Measurements from ENCODE around the gene HLA-DPA1. TPM values are rescaled to one million over a fixed set of nuclear protein-coding genes. Genes with fewer than 3 reads are reported as not detected.

HLA-DPA1 gene
- total and polyA plus RNA-seq, 4 donors, result 96.2 to 321 (median 145) TPM

GRCh38 chr6:33092385-33092784 is 18.9 kb upstream of the HLA-DPA1 start:
- Histone ChIP-seq H3K36me3 (ENCODE audit: control insufficient read depth in 4 of 4, insufficient read depth in 4 of 4, low read length in 4 of 4) (no peaks in the 10 kb centered on the region), H3K4me1 (ENCODE audit: control insufficient read depth in 5 of 5, insufficient read depth in 5 of 5, low read length in 5 of 5) (no peaks in the 10 kb centered on the region), H3K9me3 (ENCODE audit: control insufficient read depth in 4 of 4, insufficient read depth in 3 of 4, low read length in 3 of 4) (peaks cover 0 to 3% (median 0%) of the 10 kb centered on the region in 4 donors), H3K27me3 (ENCODE audit: control insufficient read depth in 3 of 3, insufficient read depth in 3 of 3, low read length in 2 of 3) (peaks cover 0 to 9% (median 0%) of the 10 kb centered on the region in 3 donors), H3K9ac (ENCODE audit: insufficient read depth in 1 of 2, low read length in 2 of 2) (no peak overlapping the region), H3K4me3 (no peak overlapping the region), H3K27ac (ENCODE audit: low read depth in 1 of 2, low read length in 1 of 2) (no peak overlapping the region)
- no peak for TF ChIP-seq CTCF (IDR thresholded peaks at IDR 0.05; ENCODE audit: control extremely low read depth, extremely low read depth)
- ATAC-seq (ENCODE audit: insufficient read depth, low FRiP score) (no peak), DNase-seq (no peak)
- 95 to 100% methylated on average over 3 of the region's 3 CpGs for WGBS, 2 donors

- Histone ChIP-seq H3K4me1 (ENCODE audit: control insufficient read depth in 5 of 5, insufficient read depth in 5 of 5, low read length in 5 of 5) (no peaks in the 10 kb centered on the region), H3K27ac (ENCODE audit: low read depth in 1 of 2, low read length in 1 of 2) (no peak overlapping the region), H3K36me3 (ENCODE audit: control insufficient read depth in 4 of 4, insufficient read depth in 4 of 4, low read length in 4 of 4) (no peaks in the 10 kb centered on the region), H3K27me3 (ENCODE audit: control insufficient read depth in 3 of 3, insufficient read depth in 3 of 3, low read length in 2 of 3) (peaks cover 0 to 9% (median 0%) of the 10 kb centered on the region in 3 donors), H3K9ac (ENCODE audit: insufficient read depth in 1 of 2, low read length in 2 of 2) (no peak overlapping the region), H3K4me3 (no peak overlapping the region), H3K9me3 (ENCODE audit: control insufficient read depth in 4 of 4, insufficient read depth in 3 of 4, low read length in 3 of 4) (no peaks in the 10 kb centered on the region)
- 43 to 49% methylated on average over 9 of the region's 9 CpGs for WGBS, 2 donors
- peak; percentile 69 for TF ChIP-seq CTCF (IDR thresholded peaks at IDR 0.05; ENCODE audit: control extremely low read depth, extremely low read depth)
- DNase-seq (no peak), ATAC-seq (ENCODE audit: insufficient read depth, low FRiP score) (no peak)
Observed at GRCh38 chr6:33091957-33092356, 18.5 kb upstream of the HLA-DPA1 start.

GRCh38 chr6:33088931-33089620 is 15.6 kb upstream of the HLA-DPA1 start:
- H3K9me3 ChIP-seq (ENCODE audit: control insufficient read depth in 4 of 4, insufficient read depth in 3 of 4, low read length in 3 of 4), result no peaks in the 10 kb centered on the region
- no peak for TF ChIP-seq CTCF (IDR thresholded peaks at IDR 0.05; ENCODE audit: control extremely low read depth, extremely low read depth)
- peaks cover 0 to 5% (median 0%) of the 10 kb centered on the region in 4 donors for H3K36me3 ChIP-seq (ENCODE audit: control insufficient read depth in 4 of 4, insufficient read depth in 4 of 4, low read length in 4 of 4)
- H3K4me1 ChIP-seq (ENCODE audit: control insufficient read depth in 5 of 5, insufficient read depth in 5 of 5, low read length in 5 of 5), result no peaks in the 10 kb centered on the region
- no peak overlapping the region for H3K9ac ChIP-seq (ENCODE audit: insufficient read depth in 1 of 2, low read length in 2 of 2)
- ATAC-seq (ENCODE audit: insufficient read depth, low FRiP score), result no peak
- no peak overlapping the region for H3K27ac ChIP-seq (ENCODE audit: low read depth in 1 of 2, low read length in 1 of 2)
- 35 to 45% methylated on average over 6 of the region's 6 CpGs for WGBS, 2 donors
- peaks cover 0 to 12% (median 0%) of the 10 kb centered on the region in 3 donors for H3K27me3 ChIP-seq (ENCODE audit: control insufficient read depth in 3 of 3, insufficient read depth in 3 of 3, low read length in 2 of 3)
- no peak overlapping the region for H3K4me3 ChIP-seq
- DNase-seq, result no peak

All from lung (tissue), 12 donors.